Measurements from ENCODE around the gene STOX2.
"Not testable (repeated sequence)": the region's sequence is repeated elsewhere in the genome, so short reads cannot be mapped to it uniquely, and the experiment has no call there.

The STOX2 gene

DNA sequence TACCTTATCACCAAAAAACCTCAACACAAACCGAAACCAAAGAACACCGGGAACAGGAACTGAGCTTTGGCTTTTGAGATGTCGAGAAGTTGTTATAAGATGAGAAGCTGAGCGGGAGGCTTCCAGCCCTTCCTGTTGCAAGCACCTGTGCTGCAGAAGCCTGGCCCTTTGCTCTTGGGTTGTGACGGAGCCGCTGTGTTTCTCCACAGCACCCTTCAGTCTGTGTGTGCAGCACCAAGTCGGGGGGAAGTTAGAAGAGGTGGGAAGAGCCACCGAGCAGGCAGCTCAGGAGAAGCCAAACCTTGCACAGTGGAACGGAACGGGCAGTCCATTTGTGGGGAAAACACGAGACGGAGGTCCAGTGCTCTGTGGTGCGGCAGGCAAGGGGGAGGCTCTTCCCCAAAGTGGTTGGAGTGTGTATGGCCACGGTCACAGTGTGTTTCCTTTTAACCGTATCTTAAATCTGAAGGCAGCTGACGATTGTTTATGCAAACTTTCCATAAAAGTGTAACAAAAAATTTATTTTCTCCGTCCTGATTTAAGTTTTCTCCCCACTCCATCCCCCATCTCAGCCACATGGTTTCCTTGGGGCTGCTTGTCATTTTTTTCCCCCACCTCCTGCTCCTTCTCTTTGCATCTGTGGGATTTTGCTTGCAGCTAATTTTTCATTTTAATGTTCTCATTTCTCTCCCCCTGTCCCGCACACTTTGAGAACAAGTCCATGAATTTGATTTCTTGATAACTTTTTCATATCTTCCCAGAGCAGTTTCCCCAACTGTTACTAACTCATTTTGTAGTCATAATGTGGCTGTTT is 123.7 kb downstream of the STOX2 start:
- DNase-seq: no peak

DNA sequence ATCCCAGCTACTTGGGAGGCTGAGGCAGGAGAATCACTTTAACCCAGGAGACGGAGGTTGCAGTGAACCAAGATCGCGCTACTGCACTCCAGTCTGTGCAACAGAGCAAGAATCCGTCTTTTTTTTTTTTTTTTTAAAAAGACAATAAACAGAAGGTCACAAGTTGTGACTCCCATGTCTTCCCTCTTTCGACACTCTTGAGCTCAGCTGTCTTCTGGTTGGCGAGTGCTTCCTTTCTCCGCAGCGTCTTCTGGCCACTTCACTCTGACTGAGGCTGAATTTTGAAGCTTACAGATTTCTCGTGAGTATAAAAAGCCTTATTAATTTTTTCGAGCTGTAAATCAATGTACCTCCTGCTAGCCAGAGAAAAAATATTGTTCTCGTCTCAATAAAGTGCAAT is 124.9 kb downstream of the STOX2 start:
- DNase-seq: no peak

DNA sequence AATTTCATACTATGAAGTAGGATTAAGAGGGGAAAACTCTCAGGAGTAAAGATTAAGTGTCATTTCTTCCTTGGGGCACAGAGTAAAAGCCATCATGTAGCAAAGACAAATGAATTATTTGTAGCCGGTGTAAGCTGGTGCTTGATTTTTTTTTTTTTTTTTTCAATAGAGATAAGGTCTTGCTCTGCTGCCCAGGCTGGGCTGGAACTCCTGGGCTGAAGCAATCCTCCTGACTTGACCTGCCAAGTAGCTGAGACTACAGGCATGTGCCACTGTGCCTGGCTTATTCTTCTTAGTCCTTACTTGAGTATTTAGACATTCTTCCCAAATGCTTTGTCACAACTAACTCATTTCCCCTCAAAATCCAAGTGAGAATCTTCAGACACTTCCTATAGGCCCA is 125.7 kb downstream of the STOX2 start:
- DNase-seq: no peak

DNA sequence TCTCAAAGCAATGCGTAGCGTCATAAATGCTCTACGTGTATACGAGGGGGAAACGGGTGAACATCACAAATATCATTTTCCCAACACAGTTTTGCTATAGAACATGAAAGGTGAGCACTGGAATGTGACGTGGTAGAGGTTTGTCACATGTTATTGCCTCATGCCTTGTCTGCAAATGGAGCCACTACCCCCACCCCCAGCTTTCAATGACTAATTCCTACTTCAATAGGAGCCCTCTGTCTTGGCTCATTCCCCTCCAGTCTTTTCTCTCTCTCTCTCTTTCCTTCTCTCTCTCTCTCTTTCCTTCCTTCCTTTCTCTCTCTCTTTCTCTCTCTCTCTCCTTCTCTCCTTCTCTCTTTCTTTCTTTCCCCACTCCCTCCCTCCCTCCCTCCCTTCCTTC is 127.0 kb downstream of the STOX2 start:
- no peak for DNase-seq

DNA sequence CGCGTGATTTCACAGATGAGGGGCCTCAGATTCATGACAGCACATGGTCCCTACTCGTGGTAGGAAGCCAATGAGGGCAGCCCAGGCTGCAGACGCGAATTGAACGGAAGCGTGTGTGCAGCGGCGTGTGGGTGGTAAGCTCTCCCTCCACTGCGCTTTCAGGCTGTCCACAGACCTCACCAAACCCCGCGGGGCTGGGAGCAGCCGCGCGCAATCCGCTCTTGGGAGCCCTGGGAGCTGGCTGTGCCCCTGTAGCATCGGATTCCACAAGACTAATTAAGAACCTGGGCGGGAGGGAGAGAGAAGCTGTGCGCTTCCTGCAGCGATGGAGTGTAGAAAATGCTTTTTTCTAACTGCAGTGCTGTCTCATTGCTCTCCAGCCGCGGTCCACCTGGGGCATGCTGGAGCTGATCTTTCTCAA is 134.9 kb downstream of the STOX2 start:
- DNase-seq: no peak

DNA sequence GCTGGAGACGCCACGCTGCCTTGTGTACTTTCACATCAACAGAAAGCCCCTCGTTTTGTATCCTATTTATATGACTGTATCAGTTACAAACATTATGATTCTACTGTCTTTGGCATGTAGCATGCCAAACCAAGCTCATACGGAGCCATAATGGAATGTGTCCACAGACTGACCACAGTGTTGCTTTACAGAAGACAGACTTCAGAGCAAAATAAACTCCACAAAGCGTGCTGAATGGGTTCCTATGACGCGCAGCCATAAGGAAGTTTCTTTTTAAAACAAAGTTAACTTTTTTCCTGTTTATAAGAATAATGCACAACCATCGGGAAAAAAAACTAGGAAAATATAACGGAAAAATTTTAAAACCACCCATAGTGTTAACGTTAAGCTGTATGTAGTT is 136.0 kb downstream of the STOX2 start:
- DNase-seq: no peak

DNA sequence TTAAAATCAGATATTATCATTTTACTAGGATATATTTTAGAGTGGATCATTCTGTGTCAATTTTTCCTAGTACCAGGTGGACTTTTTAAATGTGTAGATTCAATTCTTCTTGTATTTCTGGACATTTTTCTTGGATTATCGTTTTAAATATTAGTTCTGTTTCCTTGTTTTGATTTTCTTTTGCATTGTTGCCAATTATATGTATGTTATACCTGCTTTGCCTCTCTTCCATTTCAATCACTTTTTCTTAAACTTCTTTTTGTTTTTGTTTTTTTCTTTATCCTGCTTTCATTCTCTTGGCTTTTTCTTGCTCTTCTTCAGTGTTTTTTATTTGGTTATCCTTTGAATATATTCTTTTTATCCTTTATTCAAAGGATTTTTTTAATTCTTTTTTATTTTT is 141.0 kb downstream of the STOX2 start:
- no peak for DNase-seq

DNA sequence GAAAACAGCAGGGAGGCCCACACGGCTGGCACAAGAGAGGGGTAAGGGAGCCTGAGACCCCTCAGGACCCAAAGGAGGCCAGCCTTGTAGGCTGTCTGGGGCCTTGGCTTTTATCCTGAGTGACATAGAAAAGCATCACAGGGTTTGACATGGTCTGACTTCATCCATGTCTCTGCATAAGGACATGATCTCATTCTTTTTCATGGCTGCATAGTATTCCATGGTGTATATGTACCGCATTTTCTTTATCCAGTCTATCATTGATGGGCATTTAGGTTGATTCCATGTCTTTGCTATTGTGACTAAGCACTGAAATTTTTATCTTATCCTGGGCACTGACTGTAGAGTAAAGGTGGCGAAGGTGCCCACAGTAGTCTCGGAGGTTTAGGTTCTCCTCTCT is 146.2 kb downstream of the STOX2 start:
- DNase-seq: not testable (repeated sequence)

DNA sequence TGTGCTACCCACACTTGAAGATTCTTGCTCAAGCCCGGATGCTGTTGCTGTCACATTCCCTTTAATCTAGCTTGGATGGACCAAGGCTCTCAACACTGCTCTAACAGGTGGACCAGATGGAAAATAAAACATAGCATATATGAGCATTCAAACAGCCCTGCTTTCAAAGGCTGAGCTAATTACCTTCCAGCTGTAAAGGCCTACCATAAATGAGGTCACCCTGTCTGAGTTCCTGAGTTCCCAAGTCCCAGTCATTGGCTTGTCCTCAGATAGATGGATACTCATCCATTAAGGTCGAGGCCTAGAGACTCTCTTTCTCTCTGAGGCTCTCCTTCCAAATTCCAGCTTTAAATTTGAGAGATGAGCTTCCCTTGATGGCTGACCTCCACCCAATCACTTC is 147.5 kb downstream of the STOX2 start:
- no peak for DNase-seq

DNA sequence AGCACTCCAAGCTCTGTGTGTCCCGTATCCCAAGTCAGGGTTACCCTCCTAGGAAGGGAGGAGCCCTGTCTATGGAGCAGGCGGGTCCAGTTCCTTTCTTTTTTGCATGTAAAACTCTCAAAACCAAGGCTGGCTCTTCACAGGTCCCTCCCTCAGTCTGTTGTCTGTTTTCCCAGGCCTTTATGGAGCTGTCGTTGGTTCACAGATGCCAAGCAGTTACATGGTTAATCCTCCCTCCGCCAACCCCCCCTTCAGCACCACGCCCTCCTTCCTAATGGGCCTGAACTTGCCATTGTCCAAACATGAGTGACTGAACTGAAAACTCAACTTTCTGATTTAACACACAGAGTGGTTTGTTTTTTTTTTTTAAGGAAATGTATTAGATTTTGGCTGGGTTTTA is 148.3 kb downstream of the STOX2 start:
- no peak for DNase-seq

DNA sequence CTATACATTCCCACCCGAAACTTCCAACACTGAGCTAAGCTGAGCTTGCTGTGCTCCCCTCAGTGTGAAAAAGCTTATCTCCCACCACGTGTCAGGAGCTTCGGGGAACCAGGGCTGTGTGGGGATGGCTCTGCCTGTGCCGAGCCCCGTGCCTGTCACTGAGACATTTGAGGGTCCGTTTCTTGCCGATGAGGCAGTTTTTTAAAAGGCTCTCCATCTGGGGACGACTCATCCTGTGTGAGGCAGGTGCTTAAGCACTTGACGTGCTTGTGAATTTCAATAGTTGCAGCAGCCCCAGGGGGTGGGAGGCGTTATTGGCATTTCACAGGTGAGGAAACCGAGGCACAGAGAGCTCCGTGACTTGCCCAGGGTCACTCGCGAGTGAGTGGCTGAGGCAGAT is 151.8 kb downstream of the STOX2 start:
- DNase-seq: no peak

DNA sequence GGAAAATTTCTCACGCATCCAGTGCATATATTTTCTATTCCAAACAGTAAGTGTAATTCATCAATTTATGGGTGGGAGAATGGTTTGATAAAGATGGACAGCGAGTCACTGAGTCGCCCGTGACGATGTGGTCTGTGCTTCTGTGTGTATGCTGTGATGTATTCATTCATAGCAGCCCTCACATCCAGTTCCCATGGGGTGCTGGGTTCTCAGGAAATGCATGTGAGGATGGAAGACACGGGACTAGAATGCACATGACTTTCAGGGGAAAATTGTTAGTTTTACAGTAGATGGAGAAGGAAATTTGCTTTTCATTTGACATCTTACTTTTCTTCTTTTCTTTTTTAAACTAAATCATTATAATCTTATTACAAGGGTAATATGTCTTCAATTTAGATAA is 152.9 kb downstream of the STOX2 start:
- DNase-seq: no peak

DNA sequence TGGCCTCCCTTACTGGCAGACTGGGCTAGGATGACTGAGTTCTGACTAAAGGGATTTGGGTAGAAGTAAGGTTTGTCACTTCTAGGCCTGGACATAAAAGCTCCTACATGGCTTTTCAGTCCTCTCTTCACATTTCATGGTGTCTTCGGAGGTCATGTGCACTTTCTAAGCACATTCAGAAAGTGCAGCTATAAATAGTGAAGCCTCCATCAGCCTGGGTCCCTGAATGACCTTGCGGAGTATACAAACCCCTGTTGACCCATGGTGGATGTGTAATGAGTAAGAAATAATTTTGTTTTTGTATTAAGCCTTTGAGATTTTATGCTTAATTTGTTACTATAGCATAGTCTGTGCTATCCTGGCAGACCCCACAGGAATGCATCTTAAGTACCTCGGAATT is 154.0 kb downstream of the STOX2 start:
- no peak for DNase-seq

DNA sequence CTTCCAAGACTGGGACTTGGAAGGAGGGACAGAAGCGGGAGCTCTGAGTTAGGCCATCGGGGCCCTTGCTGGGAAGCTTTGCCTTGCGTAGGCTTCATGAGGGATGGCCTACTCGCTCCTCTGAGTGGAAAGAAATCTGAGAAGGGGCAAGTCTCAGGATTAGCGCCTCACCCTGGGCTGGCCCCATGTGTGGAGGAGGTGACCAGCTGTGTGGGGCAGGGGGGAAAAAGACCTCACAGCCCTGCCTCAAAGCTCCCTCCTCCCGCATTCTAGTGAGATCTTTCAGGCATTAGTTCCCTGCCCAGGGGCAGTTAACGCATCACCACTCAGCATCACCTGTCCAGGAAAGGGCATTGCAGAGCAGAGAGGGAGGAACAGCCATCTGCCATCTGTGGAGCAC is 156.5 kb downstream of the STOX2 start:
- DNase-seq: no peak

DNA sequence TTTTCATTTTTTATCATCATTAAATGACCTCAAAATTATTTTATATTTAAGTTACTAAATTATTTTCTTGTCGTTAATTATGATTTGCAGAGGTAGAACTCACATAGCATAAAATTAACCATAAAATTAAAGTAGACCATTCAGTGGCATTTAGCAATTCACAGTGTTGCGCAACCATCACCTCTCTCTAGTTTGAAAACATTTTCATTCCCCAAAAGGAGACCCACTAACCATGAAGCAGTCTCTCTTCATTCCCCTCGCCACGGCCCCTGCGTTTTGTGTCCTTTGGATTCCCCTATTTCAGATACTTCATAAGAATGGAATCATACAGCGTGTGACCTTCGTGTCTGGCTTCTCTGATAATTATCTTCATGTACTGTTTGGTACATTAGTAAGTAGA is 157.7 kb downstream of the STOX2 start:
- no peak for DNase-seq

DNA sequence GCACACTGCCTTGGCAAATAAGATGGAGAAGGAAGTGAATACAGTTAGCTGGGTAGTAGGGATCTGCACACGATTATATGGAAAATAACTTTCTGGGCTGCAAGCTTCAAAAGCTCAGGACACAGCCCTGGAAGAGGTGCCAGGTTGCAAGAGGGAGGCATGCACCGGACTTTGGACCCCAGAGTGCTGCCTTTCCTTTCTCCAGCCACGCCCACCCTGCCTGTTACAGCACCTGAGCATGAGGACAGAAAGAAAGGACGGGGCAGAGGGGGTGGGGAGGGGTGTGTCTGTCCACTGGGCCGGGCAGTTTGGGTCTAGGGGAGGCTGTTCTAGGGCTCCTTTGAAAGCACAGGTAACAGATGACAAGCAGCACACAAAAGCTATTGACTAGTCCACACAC is 159.8 kb downstream of the STOX2 start:
- DNase-seq: no peak

DNA sequence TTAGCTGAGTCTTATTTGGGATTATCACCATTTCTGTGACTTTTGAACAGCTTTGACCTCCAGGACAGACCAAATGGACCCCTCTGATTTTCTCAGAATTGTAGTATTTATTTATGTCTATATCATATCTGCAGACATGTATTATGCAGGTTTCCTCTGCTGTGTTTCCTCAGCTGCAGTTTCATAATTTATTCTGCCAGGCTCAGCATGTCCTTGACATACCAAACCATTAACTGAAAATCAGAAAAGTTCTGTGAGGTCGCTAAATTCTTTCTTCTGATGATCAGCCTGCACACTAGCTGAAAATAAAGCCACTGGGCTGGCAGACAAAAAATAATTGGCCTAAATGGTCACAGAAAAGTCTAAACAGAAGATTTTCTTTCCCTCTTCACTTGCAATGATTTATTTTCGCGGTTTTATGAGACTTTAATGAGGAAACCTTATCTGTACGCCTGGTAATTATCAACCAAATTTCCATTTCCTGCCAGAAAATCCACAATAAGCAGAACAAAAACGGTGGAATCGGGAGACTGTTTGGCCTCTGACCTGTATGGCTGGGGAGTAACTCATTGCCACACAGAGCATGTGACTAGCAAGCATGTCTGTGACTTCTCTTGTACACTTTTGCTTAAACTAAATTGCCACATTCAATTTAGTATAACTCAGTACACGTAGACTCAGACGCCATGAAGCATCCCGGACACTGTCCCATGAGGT is 161.6 kb downstream of the STOX2 start:
- no peak for DNase-seq

DNA sequence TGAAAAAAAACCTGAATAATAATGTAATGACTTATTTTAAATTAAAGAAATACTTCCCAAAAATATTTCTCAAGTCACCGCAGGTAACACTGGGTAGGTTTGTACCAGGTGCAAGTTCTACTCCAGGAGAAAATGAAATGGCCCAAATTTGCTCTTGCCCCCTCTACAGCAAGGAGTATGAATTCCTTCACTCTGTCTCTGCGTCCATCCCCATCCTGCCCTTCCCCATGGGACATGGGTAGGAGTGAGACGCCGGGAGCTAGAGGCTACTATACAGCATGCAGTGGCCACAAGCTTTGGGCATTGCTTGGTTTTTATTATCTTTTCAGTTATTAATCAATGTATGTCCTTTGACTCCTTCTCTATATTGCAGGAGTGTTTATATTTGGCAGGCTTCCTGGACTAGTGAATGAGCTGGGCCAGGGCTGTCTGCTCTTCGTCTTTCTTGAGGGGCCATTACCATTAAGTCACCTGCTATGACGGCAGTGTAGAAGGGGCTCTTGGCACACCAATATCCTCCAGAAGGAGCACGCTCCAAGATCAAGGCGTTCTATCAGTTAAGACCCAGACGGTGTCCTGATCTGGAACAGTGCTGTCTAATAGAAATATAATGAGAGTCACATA is 162.9 kb downstream of the STOX2 start:
- DNase-seq: no peak
